H9 (cell line): Measurements from ENCODE around the gene KIF18B. TPM values are rescaled to one million over a fixed set of nuclear protein-coding genes. Genes with fewer than 3 reads are reported as not detected.

ENCODE experiments used
- DNase-seq: peaks from one replicate; pipeline ENCODE4 v3.0.0-alpha.2; 2017
- H2AFZ ChIP-seq: one replicate; pipeline ENCODE4 v1.6.1; 2013; ENCODE audit warnings: mild to moderate bottlenecking, low read length, control low read depth, moderate library complexity
- H2AK5ac ChIP-seq: 2 replicates; pipeline ENCODE4 v1.6.1; 2013; ENCODE audit warnings: low read length, control low read depth, mixed read lengths; ENCODE audit not compliant: insufficient read length
- H2BK120ac ChIP-seq: one replicate; pipeline ENCODE4 v1.6.1; 2013; ENCODE audit warnings: low read depth, mild to moderate bottlenecking, low read length, control low read depth, inconsistent platforms; ENCODE audit not compliant: poor library complexity, severe bottlenecking
- H2BK12ac ChIP-seq: 2 replicates; pipeline ENCODE4 v1.6.1; 2013; ENCODE audit warnings: low read length, control low read depth, mixed read lengths, low read depth; ENCODE audit not compliant: insufficient read length
- H2BK15ac ChIP-seq: 2 replicates; pipeline ENCODE4 v1.6.1; 2013; ENCODE audit warnings: low read depth, low read length, control low read depth
- H2BK20ac ChIP-seq: one replicate; pipeline ENCODE4 v1.6.1; 2013; ENCODE audit warnings: low read depth, mild to moderate bottlenecking, low read length, control low read depth, inconsistent platforms; ENCODE audit not compliant: poor library complexity, severe bottlenecking
- H2BK5ac ChIP-seq: 2 replicates; pipeline ENCODE4 v1.6.1; 2013; ENCODE audit warnings: low read length, control low read depth, mixed read lengths; ENCODE audit not compliant: insufficient read length
- H3K14ac ChIP-seq: 2 replicates; pipeline ENCODE4 v1.6.1; 2013; ENCODE audit warnings: low read length, control low read depth; ENCODE audit not compliant: insufficient read depth
- H3K18ac ChIP-seq: 2 replicates; pipeline ENCODE4 v1.6.1; 2013; ENCODE audit warnings: low read depth, mild to moderate bottlenecking, mixed read lengths, low read length, control low read depth; ENCODE audit not compliant: insufficient read length
- H3K23ac ChIP-seq: 2 replicates; pipeline ENCODE4 v1.6.1; 2013; ENCODE audit warnings: low read length, control low read depth, mixed read lengths, low read depth; ENCODE audit not compliant: insufficient read length
- H3K23me2 ChIP-seq: 2 replicates; pipeline ENCODE4 v1.6.1; 2013; ENCODE audit warnings: low read depth, mild to moderate bottlenecking, mixed read lengths, low read length, control low read depth; ENCODE audit not compliant: insufficient read length, poor library complexity, severe bottlenecking
- H3K27ac ChIP-seq: 2 replicates; pipeline ENCODE4 v1.5.1; 2013; ENCODE audit warnings: low read length, control low read depth, mixed read lengths, low read depth; ENCODE audit not compliant: insufficient read length
- H3K27me3 ChIP-seq: 2 replicates; pipeline ENCODE4 v1.6.1; 2013; ENCODE audit warnings: low read length, control low read depth, inconsistent platforms; ENCODE audit not compliant: insufficient read depth
- H3K4ac ChIP-seq: 2 replicates; pipeline ENCODE4 v1.6.1; 2013; ENCODE audit warnings: low read depth, mild to moderate bottlenecking, control low read depth, inconsistent platforms, low read length, moderate library complexity
- H3K4me1 ChIP-seq: 2 replicates; pipeline ENCODE4 v1.6.1; 2013; ENCODE audit warnings: low read length, control low read depth, inconsistent platforms; ENCODE audit not compliant: insufficient read depth
- H3K4me2 ChIP-seq: 2 replicates; pipeline ENCODE4 v1.6.1; 2013; ENCODE audit warnings: low read length, control low read depth, mixed read lengths; ENCODE audit not compliant: insufficient read length, insufficient read depth
- H3K56ac ChIP-seq: 2 replicates; pipeline ENCODE4 v1.6.1; 2013; ENCODE audit warnings: low read depth, mild to moderate bottlenecking, mixed read lengths, low read length, control low read depth; ENCODE audit not compliant: insufficient read length
- H3K79me1 ChIP-seq: 2 replicates; pipeline ENCODE4 v1.6.1; 2013; ENCODE audit warnings: low read depth, mild to moderate bottlenecking, moderate library complexity, low read length, control low read depth, inconsistent platforms; ENCODE audit not compliant: insufficient read depth, poor library complexity, severe bottlenecking
- H3K79me2 ChIP-seq: 2 replicates; pipeline ENCODE4 v1.6.1; 2013; ENCODE audit warnings: low read length, control low read depth, inconsistent platforms; ENCODE audit not compliant: insufficient read depth
- H3K9ac ChIP-seq: 2 replicates; pipeline ENCODE4 v1.6.1; 2013; ENCODE audit warnings: low read length, control low read depth, mixed read lengths; ENCODE audit not compliant: insufficient read length; ENCODE audit errors: extremely low read depth
- H3K9me3 ChIP-seq: one replicate; pipeline ENCODE4 v1.6.1; 2013; ENCODE audit warnings: low read depth, low read length, inconsistent platforms; ENCODE audit not compliant: control insufficient read depth
- H3T11ph ChIP-seq: one replicate; pipeline ENCODE4 v1.6.1; 2013; ENCODE audit warnings: mild to moderate bottlenecking, low read length, control low read depth, inconsistent platforms
- H4K20me1 ChIP-seq: one replicate; pipeline ENCODE4 v1.6.1; 2013; ENCODE audit not compliant: control insufficient read depth, insufficient read length, insufficient read depth
- H4K5ac ChIP-seq: 2 replicates; pipeline ENCODE4 v1.6.1; 2013; ENCODE audit warnings: low read depth, mild to moderate bottlenecking, mixed read lengths, low read length, control low read depth; ENCODE audit not compliant: insufficient read length
- H4K8ac ChIP-seq: replicated peaks from 2 replicates; pipeline ENCODE4 v1.6.1; 2013; ENCODE audit warnings: low read length, control low read depth, mixed read lengths, low read depth; ENCODE audit not compliant: insufficient read length
- H4K91ac ChIP-seq: 2 replicates; pipeline ENCODE4 v1.6.1; 2013; ENCODE audit warnings: low read depth, mild to moderate bottlenecking, moderate library complexity, mixed read lengths, low read length, control low read depth; ENCODE audit not compliant: insufficient read length
- H3K27ac Mint-ChIP-seq, 3 experiments: 2 replicates in 2 of 3; 3 replicates in 1 of 3; pipeline ENCODE4 v1.8.0; 2020 to 2021; ENCODE audit warnings: mixed read lengths in 3 of 3, mild to moderate bottlenecking in 1 of 3, moderate library complexity in 1 of 3
- H3K27me3 Mint-ChIP-seq: 2 replicates; pipeline ENCODE4 v1.8.0; 2021; ENCODE audit warnings: low read depth, mild to moderate bottlenecking, moderate library complexity, mixed read lengths
- H3K36me3 Mint-ChIP-seq, 3 experiments: 2 replicates in 2 of 3; 3 replicates in 1 of 3; pipeline ENCODE4 v1.8.0; 2020 to 2021; ENCODE audit warnings: low read depth in 3 of 3, mixed read lengths in 3 of 3; ENCODE audit not compliant: insufficient read depth in 1 of 3
- H3K4me1 Mint-ChIP-seq, 2 experiments: 2 replicates each; pipeline ENCODE4 v1.8.0; 2020; ENCODE audit warnings: mixed read lengths in 2 of 2
- H3K4me3 Mint-ChIP-seq, 2 experiments: 2 replicates in 1 of 2; 3 replicates in 1 of 2; pipeline ENCODE4 v1.8.0; 2020 to 2021; ENCODE audit warnings: mild to moderate bottlenecking in 2 of 2, mixed read lengths in 2 of 2, moderate library complexity in 1 of 2
- H3K9me3 Mint-ChIP-seq, 2 experiments: 2 replicates in 1 of 2; 3 replicates in 1 of 2; pipeline ENCODE4 v1.8.0; 2020; ENCODE audit warnings: mild to moderate bottlenecking in 2 of 2, mixed read lengths in 2 of 2, moderate library complexity in 1 of 2
- WGBS: extraction: QIAGEN DNeasy Blood & Tissue Kit; methylation state at CpG from one replicate; pipeline ENCODE4 v1.1.7; 2013; ENCODE audit warnings: missing lambda C conversion rate, low lambda C conversion rate, mixed read lengths; ENCODE audit not compliant: insufficient read length; ENCODE audit errors: extremely low coverage; 5-methylcytosine and 5-hydroxymethylcytosine counted together
- total RNA-seq: library from RNA; stranded (reverse); gene quantifications from 2 replicates; pipeline ENCODE4 v1.2.1, GENCODE V29; 2021
- TF ChIP-seq, protein P1 (sequence below): fragments of 200-600 bp; sonication (generic); conservative IDR thresholded peaks from 3 replicates; pipeline ENCODE4 v1.8.0; 2021; ENCODE audit warnings: antibody characterized with exemption, mild to moderate bottlenecking

KIF18B gene
- total RNA-seq, 1 experiment from 2014 or later, result 51.8 TPM

DNA sequence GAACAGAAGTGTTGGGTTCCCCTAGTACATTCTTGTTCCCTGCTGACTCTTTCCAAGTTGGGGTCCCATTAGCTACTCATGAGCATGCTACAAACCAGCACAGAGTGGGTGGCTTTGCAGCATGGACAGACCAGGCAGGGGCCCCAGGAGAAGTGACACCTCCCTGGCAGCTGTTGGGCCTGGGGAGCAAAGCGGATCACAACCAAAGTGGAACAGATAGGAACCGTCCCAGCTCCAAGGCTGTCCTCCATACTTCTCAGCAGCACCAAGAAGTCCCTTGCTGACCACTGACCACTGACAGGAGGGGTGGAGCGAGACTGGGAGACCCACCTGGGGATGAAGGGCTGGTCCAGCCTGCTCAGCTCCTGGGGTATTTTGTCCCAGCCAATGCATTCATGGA is 19.9 kb downstream of the KIF18B start:
- no CpG with 5 or more reads among the region's 3 CpGs for WGBS

More for the DNA sequence above, 19.9 kb downstream of the KIF18B start:
- Histone ChIP-seq H2BK120ac (no peak overlapping the region), H3K4me1 (no peaks in the 10 kb centered on the region), H2BK20ac (no peak overlapping the region), H3K14ac (no peak overlapping the region), H4K20me1 (no peaks in the 10 kb centered on the region), H3K79me2 (no peaks in the 10 kb centered on the region), H4K91ac (no peak overlapping the region), H2BK15ac (no peak overlapping the region), H2AFZ (no peak overlapping the region), H3K18ac (no peak overlapping the region), H3K23ac (no peak overlapping the region), H3K4me2 (no peak overlapping the region), H4K8ac (no peak overlapping the region), H4K5ac (no peak overlapping the region), H3K9me3 (no peaks in the 10 kb centered on the region), H3K27me3 (no peaks in the 10 kb centered on the region), H3T11ph (no peak overlapping the region), H3K79me1 (no peaks in the 10 kb centered on the region), H3K27ac (no peak overlapping the region), H3K9ac (no peak overlapping the region), H3K4ac (no peak overlapping the region), H3K23me2 (no peaks in the 10 kb centered on the region), H2AK5ac (no peak overlapping the region), H2BK5ac (no peak overlapping the region), H2BK12ac (no peak overlapping the region), H3K56ac (no peak overlapping the region)
- Mint-ChIP-seq H3K27me3 (peaks cover under 1% of the 10 kb centered on the region), H3K4me3 (no peak overlapping the region), H3K36me3 (peaks cover 41 to 73% (median 71%) of the 10 kb centered on the region in 3 experiments), H3K27ac (no peak overlapping the region), H3K9me3 (no peaks in the 10 kb centered on the region), H3K4me1 (peaks cover 1 to 11% of the 10 kb centered on the region in 2 experiments; a peak in 1 of 4 replicates)
- TF ChIP-seq, protein P1, sequence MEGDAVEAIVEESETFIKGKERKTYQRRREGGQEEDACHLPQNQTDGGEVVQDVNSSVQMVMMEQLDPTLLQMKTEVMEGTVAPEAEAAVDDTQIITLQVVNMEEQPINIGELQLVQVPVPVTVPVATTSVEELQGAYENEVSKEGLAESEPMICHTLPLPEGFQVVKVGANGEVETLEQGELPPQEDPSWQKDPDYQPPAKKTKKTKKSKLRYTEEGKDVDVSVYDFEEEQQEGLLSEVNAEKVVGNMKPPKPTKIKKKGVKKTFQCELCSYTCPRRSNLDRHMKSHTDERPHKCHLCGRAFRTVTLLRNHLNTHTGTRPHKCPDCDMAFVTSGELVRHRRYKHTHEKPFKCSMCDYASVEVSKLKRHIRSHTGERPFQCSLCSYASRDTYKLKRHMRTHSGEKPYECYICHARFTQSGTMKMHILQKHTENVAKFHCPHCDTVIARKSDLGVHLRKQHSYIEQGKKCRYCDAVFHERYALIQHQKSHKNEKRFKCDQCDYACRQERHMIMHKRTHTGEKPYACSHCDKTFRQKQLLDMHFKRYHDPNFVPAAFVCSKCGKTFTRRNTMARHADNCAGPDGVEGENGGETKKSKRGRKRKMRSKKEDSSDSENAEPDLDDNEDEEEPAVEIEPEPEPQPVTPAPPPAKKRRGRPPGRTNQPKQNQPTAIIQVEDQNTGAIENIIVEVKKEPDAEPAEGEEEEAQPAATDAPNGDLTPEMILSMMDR, result no peak
- DNase-seq, result no peak
